T-helper 2 cell treated with Interferon-gamma antibody and Interleukin-4, amounts not matched to agents 5 μg/mL and 100 μg/mL, for 36 hours (primary cell): ENCODE data around the gene OVCH1.

Experiments
- DNase-seq: peaks from one replicate; pipeline ENCODE4 v3.0.0; 2021; ENCODE audit warnings: low spot score
- H3K27ac Mint-ChIP-seq: one replicate; pipeline ENCODE4 v1.8.0; 2021; ENCODE audit warnings: mild to moderate bottlenecking, mixed read lengths
- H3K27me3 Mint-ChIP-seq: one replicate; pipeline ENCODE4 v1.8.0; 2021; ENCODE audit warnings: low read depth, mixed read lengths
- H3K36me3 Mint-ChIP-seq: one replicate; pipeline ENCODE4 v1.8.0; 2021; ENCODE audit warnings: low read depth, mixed read lengths
- H3K4me1 Mint-ChIP-seq: one replicate; pipeline ENCODE4 v1.8.0; 2021; ENCODE audit warnings: low read depth, mixed read lengths
- H3K4me3 Mint-ChIP-seq: one replicate; pipeline ENCODE4 v1.8.0; 2022; ENCODE audit warnings: mild to moderate bottlenecking, moderate library complexity, mixed read lengths
- H3K9me3 Mint-ChIP-seq: one replicate; pipeline ENCODE4 v1.8.0; 2021; ENCODE audit warnings: mixed read lengths

OVCH1 gene, protein sequence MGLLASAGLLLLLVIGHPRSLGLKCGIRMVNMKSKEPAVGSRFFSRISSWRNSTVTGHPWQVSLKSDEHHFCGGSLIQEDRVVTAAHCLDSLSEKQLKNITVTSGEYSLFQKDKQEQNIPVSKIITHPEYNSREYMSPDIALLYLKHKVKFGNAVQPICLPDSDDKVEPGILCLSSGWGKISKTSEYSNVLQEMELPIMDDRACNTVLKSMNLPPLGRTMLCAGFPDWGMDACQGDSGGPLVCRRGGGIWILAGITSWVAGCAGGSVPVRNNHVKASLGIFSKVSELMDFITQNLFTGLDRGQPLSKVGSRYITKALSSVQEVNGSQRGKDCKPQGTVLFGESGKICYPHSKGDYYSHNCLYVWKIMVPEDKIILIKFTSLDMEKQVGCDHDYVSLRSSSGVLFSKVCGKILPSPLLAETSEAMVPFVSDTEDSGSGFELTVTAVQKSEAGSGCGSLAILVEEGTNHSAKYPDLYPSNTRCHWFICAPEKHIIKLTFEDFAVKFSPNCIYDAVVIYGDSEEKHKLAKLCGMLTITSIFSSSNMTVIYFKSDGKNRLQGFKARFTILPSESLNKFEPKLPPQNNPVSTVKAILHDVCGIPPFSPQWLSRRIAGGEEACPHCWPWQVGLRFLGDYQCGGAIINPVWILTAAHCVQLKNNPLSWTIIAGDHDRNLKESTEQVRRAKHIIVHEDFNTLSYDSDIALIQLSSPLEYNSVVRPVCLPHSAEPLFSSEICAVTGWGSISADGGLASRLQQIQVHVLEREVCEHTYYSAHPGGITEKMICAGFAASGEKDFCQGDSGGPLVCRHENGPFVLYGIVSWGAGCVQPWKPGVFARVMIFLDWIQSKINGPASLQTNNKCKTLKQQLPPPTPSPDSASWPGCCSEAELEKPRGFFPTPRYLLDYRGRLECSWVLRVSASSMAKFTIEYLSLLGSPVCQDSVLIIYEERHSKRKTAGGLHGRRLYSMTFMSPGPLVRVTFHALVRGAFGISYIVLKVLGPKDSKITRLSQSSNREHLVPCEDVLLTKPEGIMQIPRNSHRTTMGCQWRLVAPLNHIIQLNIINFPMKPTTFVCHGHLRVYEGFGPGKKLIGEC

DNA sequence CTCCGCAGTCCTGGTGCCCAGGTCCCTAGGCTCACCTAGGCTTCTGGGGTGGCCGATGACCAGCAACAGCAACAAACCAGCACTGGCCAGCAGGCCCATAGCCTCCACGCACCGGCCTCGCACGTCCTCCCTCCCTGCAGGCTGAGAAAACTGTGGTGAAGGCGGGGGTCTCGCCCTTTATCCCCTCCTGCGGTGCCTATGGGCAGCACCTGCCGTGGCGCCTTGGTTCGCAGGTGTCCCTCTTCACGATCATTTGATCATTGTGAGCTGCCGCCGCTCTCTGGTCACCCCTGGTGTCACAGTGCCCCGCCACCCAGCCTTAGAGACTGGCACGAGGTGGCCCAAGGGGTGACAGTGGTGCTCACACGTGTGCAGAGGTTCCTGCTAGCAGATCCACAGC, at the start of gene OVCH1:
OVCH1 (minus strand) TSS at position 99 of the 400 bp plus-strand sequence; CDS start at position 99, 0 bp downstream.
- H3K4me3 Mint-ChIP-seq: no peak within 1 kb of the TSS
- H3K36me3 Mint-ChIP-seq: no peaks in the 10 kb centered on the region
- no peaks in the 10 kb centered on the region for H3K4me1 Mint-ChIP-seq
- H3K9me3 Mint-ChIP-seq: no peaks in the 10 kb centered on the region
- no peaks in the 10 kb centered on the region for H3K27me3 Mint-ChIP-seq
- no peak for DNase-seq
- H3K27ac Mint-ChIP-seq: no peak within 1 kb of the TSS

GRCh38 chr12:29547151-29547632, 49.7 kb upstream of the OVCH1 start:
- Mint-ChIP-seq H3K27me3 (no peaks in the 10 kb centered on the region), H3K9me3 (no peaks in the 10 kb centered on the region), H3K4me3 (no peak overlapping the region), H3K4me1 (no peaks in the 10 kb centered on the region), H3K36me3 (no peaks in the 10 kb centered on the region), H3K27ac (no peak overlapping the region)
- no peak for DNase-seq

GRCh38 chr12:29546000-29546399, 48.5 kb upstream of the OVCH1 start:
- Mint-ChIP-seq H3K27me3 (no peaks in the 10 kb centered on the region), H3K9me3 (no peaks in the 10 kb centered on the region), H3K4me3 (no peak overlapping the region), H3K4me1 (no peaks in the 10 kb centered on the region), H3K27ac (no peak overlapping the region), H3K36me3 (no peaks in the 10 kb centered on the region)
- no peak for DNase-seq

DNA sequence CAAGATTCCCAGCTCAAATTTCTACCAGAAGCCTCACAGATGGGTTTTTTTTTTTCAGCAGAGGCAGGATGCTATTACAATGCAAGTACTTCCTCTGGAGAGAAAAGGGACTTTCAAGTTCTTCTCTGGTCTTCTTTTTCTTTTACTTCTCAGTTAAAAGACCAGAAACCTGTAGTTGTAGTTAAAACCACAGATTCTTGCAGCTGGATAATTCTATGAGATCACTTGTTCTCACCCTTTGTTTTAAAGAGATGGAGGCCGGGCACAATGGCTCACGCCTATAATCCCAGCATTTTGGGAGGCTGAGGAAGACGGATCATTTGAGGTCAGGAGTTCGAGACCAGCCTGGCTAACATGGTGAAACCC, 47.6 kb upstream of the OVCH1 start:
- no peaks in the 10 kb centered on the region for H3K4me1 Mint-ChIP-seq
- H3K27ac Mint-ChIP-seq: no peak overlapping the region
- no peaks in the 10 kb centered on the region for H3K36me3 Mint-ChIP-seq
- DNase-seq: no peak
- H3K9me3 Mint-ChIP-seq: no peaks in the 10 kb centered on the region
- no peaks in the 10 kb centered on the region for H3K27me3 Mint-ChIP-seq
- no peak overlapping the region for H3K4me3 Mint-ChIP-seq

DNA sequence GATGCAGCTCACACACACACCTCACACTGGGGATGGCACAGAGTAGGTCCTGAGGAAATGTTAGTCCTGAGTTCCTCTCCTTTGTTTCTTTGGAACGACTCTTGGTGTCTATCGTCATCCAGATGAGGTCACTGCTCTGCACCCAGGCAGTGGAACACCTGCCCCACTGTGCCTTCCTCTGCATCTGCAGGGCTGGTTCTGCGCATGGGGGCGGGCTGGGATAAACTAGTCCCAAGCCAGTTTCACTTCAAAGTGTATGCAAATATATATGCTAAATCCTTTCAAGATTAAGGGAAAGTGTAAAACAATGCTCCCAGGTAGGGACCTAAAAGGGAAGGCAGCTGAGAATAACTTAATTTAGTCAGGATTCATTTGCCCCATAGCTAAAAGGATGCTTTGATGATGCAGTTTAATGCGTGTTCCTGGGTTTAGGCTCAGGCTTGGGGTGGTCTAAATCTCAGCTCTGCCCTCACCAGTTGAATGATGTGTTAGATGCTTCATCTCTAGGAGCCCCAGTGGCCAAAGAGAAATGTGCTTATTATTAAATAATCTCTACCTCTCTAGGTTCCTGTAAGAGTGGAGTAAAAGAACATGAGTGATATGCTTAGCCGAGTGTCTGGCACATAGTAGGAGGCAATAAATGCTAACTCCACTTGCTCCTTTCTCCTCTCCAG, 47.1 kb upstream of the OVCH1 start:
- no peaks in the 10 kb centered on the region for H3K9me3 Mint-ChIP-seq
- no peak overlapping the region for H3K27ac Mint-ChIP-seq
- no peaks in the 10 kb centered on the region for H3K36me3 Mint-ChIP-seq
- no peaks in the 10 kb centered on the region for H3K27me3 Mint-ChIP-seq
- no peaks in the 10 kb centered on the region for H3K4me1 Mint-ChIP-seq
- DNase-seq: no peak
- H3K4me3 Mint-ChIP-seq: no peak overlapping the region

GRCh38 chr12:29543036-29543435, 45.5 kb upstream of the OVCH1 start:
- Mint-ChIP-seq H3K27ac (no peak overlapping the region), H3K4me1 (no peaks in the 10 kb centered on the region), H3K4me3 (no peak overlapping the region), H3K9me3 (no peaks in the 10 kb centered on the region), H3K36me3 (no peaks in the 10 kb centered on the region), H3K27me3 (no peaks in the 10 kb centered on the region)
- DNase-seq: no peak

DNA sequence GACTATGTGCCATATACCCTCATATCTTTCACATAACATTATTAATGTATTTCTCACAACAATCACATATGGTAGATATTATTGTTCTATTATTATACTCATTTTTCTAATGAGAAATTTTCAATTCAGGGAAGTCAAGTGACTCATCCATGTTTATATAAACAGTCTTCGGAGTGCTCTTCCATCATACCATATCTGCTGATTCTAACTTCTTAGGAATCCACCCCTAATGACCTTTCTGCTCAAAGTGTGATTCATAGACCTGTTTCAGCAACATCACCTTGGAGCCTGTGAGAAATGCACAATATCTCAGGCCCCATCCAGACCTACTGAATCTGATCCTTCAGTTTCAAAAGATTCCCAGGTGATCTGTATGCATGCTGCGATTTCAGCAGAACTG, 39.8 kb upstream of the OVCH1 start:
- H3K9me3 Mint-ChIP-seq: no peaks in the 10 kb centered on the region
- H3K36me3 Mint-ChIP-seq: no peaks in the 10 kb centered on the region
- DNase-seq: no peak
- no peaks in the 10 kb centered on the region for H3K4me1 Mint-ChIP-seq
- H3K4me3 Mint-ChIP-seq: no peak overlapping the region
- no peak overlapping the region for H3K27ac Mint-ChIP-seq
- peaks cover 2% of the 10 kb centered on the region for H3K27me3 Mint-ChIP-seq

GRCh38 chr12:29534935-29535334, 37.4 kb upstream of the OVCH1 start:
- Mint-ChIP-seq H3K4me3 (no peak overlapping the region), H3K36me3 (no peaks in the 10 kb centered on the region), H3K4me1 (no peaks in the 10 kb centered on the region), H3K27ac (no peak overlapping the region), H3K9me3 (no peaks in the 10 kb centered on the region), H3K27me3 (peaks cover 2% of the 10 kb centered on the region)
- DNase-seq: no peak

GRCh38 chr12:29533815-29534489, 36.5 kb upstream of the OVCH1 start:
- Mint-ChIP-seq H3K4me1 (no peaks in the 10 kb centered on the region), H3K27me3 (peaks cover 2% of the 10 kb centered on the region), H3K36me3 (no peaks in the 10 kb centered on the region), H3K4me3 (no peak overlapping the region), H3K9me3 (no peaks in the 10 kb centered on the region), H3K27ac (no peak overlapping the region)
- DNase-seq: no peak

DNA sequence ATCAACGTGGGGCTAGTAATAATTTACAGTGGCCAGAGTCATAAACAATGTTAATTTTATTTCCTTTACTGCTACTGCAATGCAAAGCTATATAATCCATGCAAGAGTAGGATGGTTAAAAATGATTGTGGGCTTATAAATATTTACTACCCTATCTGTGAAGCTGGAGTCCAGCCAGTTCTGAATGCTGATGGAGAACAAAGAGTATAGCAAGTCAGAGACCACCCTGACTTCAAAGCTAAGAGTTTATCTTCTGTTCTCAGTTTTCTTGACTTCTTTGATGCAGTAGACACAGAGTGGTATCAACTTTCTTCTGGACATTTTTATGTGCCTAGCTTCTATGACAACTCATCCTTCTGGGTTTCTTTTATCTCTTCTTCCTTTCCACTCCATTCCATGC, 34.0 kb upstream of the OVCH1 start:
- no peak for DNase-seq

DNA sequence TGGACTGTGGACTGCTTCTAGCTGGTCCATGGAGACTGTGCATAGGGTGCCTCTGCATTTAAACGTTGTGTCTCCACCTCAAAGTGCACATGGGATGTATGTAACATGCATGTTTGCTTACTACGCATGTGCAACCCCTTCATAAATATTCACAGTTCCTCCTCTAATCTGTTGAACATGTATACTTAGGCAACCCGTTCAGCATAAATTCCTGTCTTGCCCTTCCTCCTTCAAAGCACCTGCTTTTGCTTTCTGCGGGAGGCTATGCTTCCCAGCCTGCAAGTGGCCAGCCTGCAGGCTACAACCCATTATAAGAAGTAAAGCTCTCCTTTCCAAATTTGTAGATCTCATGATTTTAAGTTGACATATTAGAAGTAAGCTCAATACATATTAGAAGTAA, 33.0 kb upstream of the OVCH1 start:
- no peaks in the 10 kb centered on the region for H3K36me3 Mint-ChIP-seq
- no peaks in the 10 kb centered on the region for H3K9me3 Mint-ChIP-seq
- H3K27ac Mint-ChIP-seq: no peak overlapping the region
- H3K4me3 Mint-ChIP-seq: no peak overlapping the region
- DNase-seq: no peak
- H3K27me3 Mint-ChIP-seq: peaks cover 2% of the 10 kb centered on the region
- H3K4me1 Mint-ChIP-seq: no peaks in the 10 kb centered on the region

More for the DNA sequence above, 34.0 kb upstream of the OVCH1 start:
- no peaks in the 10 kb centered on the region for H3K9me3 Mint-ChIP-seq
- no peak overlapping the region for H3K27ac Mint-ChIP-seq
- H3K36me3 Mint-ChIP-seq: no peaks in the 10 kb centered on the region
- H3K4me3 Mint-ChIP-seq: no peak overlapping the region
- H3K27me3 Mint-ChIP-seq: peaks cover 2% of the 10 kb centered on the region
- no peaks in the 10 kb centered on the region for H3K4me1 Mint-ChIP-seq

- H3K9me3 Mint-ChIP-seq: no peaks in the 10 kb centered on the region
- DNase-seq: no peak
- no peaks in the 10 kb centered on the region for H3K36me3 Mint-ChIP-seq
- H3K27ac Mint-ChIP-seq: no peak overlapping the region
- H3K27me3 Mint-ChIP-seq: no peaks in the 10 kb centered on the region
- no peaks in the 10 kb centered on the region for H3K4me1 Mint-ChIP-seq
- H3K4me3 Mint-ChIP-seq: no peak overlapping the region
Measured at GRCh38 chr12:29528161-29528560, 30.7 kb upstream of the OVCH1 start.

- Mint-ChIP-seq H3K4me3 (no peak overlapping the region), H3K9me3 (no peaks in the 10 kb centered on the region), H3K4me1 (no peaks in the 10 kb centered on the region), H3K27ac (no peak overlapping the region), H3K27me3 (no peaks in the 10 kb centered on the region), H3K36me3 (no peaks in the 10 kb centered on the region)
- DNase-seq: no peak
Measured at GRCh38 chr12:29521951-29522350, 24.5 kb upstream of the OVCH1 start.
